CD4-positive, alpha-beta T cell treated with Interferon alpha-2 for 1 hour (primary cell): ENCODE data around the gene NSMF.
A peak's percentile ranks its signal among the peaks of the same experiment; 100 is the strongest.

Source experiments
- DNase-seq, 2 donors: peaks; one replicate each; pipeline ENCODE4 v3.0.0-alpha.2; 2020 to 2022

The NSMF gene

DNA sequence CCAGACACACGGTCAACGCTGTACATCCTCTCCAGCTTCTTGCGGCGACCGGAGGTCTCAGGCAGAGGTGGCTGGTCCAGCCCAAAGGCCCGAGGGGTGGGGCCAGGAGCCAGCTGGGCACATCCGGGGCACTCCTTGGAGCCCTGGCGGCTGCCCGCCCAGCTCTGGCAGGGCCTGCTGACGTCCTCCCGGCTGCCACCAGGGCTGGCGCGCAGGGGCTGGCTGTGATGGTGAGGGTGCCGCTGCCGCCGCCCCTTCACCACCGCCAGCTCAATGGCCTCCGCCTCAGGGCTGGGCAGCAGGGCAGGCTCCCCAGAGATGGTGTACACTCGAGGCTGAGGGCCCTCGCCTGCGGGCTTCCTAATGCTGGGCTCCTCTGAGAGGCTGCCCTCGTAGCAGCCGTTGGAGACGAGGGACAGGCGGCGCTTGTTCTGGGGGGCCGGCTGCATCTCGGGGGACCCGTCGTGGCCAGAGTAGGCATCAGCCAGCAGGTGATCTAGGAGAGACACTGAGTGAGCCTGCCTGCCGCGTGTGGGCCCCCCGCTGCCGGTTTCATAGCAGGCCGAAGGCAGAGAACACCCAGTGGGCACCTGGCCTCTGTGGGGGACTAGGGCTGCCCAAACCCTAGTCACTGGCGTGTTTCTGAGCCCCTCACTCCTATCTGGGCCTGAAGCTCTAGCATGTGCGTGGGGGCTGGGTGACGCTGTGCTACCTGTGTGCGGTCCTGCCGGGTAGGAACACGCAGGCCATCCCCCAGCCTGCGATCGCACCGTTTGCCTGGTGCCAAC lies 1.5 kb downstream of the NSMF start:
- DNase-seq, result no peak

GRCh38 chr9:137456864-137457405 lies 2.2 kb downstream of the NSMF start:
- DNase-seq, result no peak

DNA sequence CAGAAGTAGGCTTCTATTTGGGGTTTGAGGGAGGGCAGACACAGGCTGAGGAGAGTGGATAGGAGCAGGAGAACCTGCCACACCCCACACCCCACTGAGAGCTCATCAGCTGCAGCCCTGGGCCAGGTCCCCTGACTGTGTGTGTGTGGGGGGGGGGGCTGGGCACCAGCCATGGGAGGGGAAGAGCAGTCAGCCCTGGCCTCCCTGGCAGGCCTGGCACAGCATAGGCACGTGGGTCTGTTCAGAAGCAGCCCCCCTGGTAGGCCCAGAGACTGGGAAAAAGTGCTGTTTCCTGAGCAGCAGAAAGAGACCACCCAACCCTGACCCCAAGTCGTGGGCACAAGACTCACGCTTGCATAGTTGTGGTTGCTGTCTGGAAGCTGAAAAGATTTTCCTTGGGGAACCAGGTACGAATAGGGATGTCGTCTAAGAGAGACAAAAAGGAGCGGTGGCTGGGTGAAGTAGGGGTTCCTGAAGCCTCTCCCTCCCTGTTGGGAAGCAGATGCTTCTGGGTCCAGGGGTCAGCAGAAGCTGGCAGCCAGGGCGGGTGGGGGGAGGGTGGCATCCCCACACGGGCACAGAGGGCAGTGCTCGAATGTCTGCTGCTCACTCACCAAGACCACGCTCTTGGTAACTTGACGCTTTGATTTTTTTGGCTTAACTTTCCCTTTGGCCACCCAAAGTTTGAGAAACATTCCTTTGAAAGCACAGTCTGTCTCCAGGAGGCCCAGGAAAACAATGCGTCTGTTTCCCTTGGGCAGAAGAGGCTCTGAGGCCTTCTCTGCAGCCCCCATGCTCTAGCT lies 2.9 kb downstream of the NSMF start:
- DNase-seq, result no peak

DNA sequence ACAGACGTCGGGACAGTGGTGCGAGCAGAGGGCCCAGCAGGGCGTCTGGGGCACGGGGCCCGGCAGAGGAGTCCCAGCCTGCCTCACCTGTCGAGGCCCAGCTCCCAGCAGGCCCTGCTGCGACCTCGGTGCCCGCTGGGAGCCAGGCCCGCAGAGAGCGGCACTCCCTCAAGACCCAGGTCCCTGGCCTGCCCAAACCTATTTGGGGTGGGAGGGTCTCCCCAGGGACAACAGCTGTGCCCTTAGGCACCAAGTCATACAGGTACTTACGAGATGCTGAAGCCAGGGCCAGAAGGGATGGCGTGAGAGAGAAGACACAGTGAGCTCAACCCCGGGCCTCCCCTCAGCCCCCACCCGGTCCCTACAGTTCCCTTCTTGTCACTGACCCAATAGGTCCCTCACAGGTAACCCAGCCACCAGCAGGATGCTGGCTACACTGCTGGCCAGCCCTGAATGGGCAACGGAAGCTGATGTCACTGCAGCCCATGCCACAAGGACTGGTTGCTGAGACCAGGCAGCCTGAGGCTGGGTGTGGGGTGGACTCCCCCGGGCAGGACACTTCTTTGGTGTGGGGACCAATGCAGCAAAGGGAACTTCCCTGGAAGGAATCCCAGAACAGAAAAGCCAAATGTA lies 3.7 kb downstream of the NSMF start:
- DNase-seq, result no peak

DNA sequence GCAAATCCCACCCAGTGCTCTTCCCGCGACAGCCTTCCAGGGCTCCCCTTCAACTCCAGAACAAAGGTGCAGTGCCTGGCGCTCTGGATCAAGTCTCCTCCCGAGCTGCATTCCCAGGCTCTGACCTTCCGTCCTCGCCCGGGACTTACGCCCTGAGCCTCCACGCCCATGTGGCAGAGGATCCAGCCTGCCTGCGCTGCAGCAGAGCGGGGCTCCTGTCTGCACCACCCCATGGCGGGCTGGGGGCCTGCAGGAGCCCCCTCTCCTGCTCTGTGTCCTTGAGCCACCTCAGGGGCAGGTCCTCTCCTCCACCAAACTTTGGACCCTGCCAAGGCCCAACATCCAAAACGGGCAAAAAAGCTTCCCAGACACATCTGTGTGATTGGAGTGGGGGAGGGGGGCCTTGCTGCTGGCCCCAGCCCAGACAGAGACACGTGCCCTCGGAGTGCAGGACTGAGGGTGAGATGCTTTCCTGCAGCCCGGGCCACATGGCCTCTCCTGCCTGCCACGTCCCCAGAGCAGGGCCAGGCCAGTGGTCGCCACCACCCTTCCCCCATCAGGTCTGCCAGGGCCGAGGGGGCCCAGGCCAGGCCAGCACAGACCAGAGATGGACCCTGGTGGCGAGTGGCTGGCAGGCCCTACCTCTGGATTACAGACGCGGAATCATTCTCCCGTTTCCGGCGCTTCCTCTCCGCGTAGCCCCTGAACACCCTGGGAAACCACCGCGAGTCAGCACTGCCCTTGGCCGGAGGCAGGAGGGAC lies 4.4 kb downstream of the NSMF start:
- DNase-seq, result no peak

DNA sequence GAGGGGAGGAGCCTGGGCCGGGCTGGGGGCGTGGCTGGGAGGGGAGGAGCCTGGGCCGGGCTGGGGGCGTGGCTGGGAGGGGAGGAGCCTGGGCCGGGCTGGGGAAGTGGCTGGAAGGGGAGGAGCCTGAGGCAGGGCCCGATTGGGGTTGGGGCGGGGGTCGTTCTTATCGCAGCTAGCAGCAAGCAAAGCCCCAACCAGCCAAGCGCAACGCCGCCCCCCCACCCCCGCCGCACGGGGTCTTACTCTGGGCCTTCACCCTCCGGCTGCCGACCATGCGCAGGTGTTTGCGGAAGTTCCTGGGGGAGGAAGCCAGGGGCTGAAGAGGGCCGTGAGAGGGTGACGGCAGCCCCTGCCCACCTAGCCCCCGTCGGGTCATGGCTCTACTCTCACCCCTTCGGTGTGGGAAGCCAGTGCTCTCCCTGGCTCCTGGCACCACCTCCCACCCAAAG lies 5.0 kb downstream of the NSMF start:
- peak; percentile 46 to 57 for DNase-seq

- peak; percentile 66 to 78 for DNase-seq
Observed at GRCh38 chr9:137453643-137454081, 5.5 kb downstream of the NSMF start.

DNA sequence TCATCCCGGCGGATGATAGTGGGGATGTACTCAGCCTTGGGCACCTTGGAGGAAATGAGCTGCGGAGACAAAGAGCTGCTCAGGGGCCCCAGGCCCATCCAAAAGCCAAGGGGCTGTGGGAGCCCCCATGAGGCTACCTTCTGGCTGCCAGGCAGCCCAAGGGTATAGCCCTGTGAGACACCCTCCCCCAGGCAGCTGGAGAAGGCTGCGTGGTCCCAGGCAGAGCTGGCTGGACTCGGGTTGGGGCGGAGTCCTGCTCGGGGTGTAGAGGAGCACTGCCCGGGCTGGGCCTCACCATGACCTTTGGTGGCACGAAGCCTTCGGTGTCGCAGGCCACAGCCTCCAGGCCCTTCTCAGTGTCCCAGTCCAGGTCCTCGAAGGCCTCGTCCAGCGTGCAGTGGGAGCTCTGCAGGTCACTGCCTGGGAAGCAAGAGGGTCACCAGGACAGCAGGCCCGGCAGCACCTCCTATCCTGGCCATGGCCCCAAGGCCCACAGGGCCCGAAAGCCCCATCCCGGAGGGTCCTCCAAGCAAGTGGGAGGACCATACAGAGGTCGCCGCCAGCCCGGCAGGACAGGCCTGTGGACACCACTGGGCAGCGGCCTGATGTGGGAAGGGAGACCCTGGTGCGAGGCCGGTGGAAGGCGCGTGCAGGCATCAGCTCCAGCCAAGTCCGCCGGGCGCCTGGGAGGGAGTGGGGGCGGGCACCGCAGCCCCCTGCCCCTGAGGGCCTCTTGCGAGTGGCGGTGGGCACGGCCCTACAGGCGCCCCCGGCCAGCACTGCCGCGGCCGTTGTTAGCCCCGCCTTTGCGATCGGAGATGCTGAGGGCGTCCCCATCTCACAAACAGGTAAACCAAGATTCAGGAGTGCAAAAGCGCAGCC lies 6.1 kb downstream of the NSMF start:
- DNase-seq, result no peak

DNA sequence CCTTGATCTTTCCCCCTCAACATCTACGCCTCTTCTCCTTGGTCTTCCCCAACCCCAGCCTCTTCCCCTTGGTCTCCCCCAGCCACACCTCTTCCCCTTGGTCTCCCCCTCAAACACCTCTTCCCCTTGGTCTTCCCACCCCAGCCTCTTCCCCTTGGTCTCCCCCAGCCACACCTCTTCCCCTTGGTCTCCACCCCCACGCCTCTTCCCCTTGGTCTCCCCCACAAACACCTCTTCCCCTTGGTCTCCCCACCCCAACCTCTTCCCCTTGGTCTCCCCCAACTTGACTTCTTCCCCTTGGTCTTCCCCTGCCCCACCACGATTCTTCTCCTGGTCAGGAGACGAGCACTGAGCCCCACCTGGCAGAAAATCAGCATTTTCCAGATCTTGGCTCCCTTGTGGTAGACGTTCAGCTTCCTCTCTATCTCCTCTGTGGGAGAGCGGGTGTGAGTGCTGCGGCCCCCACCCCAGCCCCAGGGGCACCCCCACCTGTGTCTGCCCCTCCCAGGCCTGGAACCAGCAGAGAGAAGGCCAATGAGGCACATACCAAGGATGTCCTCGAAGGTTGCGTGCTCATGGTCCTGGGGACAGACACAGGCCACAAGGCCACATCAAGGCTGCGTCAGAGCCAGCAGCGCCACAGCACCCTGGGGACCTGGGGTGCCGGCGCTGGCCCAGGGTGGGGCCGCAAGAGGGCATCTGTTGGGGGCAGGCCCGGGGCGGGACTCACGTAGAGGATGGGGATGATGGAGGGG lies 7.0 kb downstream of the NSMF start:
- no peak for DNase-seq

GRCh38 chr9:137451264-137452005 lies 7.7 kb downstream of the NSMF start:
- DNase-seq, result peak in 1 of 2 donors; percentile 42

- DNase-seq, result peak; percentile 58 to 79
Observed at GRCh38 chr9:137450539-137451222, 8.5 kb downstream of the NSMF start.

GRCh38 chr9:137449931-137450538 lies 9.1 kb downstream of the NSMF start:
- DNase-seq, result peak; percentile 45 to 68

DNA sequence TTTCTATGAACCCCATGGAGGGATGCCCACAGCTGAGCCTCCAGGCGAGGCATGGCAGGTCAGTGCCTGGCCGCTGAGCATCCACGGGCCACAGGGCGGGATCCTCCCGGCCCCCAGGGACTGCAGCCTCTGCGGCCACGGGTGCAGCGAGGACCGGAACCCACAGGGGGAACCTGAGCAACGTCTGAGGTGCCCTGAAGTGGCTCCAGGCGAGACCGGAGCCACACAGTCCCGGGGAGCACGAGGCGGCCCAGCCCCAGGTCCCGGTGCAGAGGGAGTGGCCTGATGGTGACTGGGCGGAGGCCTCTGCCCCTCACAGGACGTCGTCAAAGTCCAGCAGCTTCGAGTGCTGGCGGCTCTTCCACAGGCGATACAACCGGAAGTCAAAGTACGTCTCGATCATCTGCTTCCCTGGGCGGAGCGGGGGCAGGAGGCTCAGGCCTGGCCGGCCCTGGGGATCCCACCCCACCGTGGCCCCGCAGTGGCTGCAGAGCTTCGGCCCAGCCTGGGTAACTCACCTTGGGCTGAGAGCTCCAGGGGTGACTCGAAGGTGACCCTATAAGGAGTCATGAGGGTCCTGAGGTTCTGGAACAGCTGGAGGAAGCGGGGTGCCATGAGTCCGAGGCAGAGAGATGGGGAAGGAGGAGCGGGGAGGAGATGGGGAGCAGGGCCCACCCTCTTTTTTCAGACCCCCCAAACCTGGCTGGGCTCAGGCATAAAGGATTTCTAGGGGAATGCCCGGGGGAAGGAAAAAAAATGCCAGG lies 9.9 kb downstream of the NSMF start:
- no peak for DNase-seq

- DNase-seq, result no peak
Observed at GRCh38 chr9:137448602-137448962, 10.6 kb downstream of the NSMF start.

GRCh38 chr9:137447722-137448601 lies 11.2 kb downstream of the NSMF start:
- no peak for DNase-seq

- DNase-seq, result peak in 1 of 2 donors; percentile 34
Observed at GRCh38 chr9:137446851-137447471, 12.2 kb downstream of the NSMF start.
